Body of pancreas (tissue), 4 donors: Measurements from ENCODE around the gene UCP1. TPM values are rescaled to one million over a fixed set of nuclear protein-coding genes. Genes with fewer than 3 reads are reported as not detected.
A peak's percentile ranks its signal among the peaks of the same experiment; 100 is the strongest.

Experiments used
- ATAC-seq: fragments of 150-250 bp; one replicate; pipeline ENCODE4 v1.9.1; 2016
- DNase-seq, 4 donors: peaks; one replicate each; pipeline ENCODE4 v3.0.0-alpha.2; 2019
- H3K27ac ChIP-seq, 4 donors: fragments of 200-600 bp; sonication (generic); 1 replicate in 3 of 4; 2 replicates in 1 of 4; pipeline versions ENCODE4 v1.5.1 to v1.6.1; 2016 to 2019; ENCODE audit warnings: mild to moderate bottlenecking in 1 of 4, mixed read lengths in 1 of 4, moderate library complexity in 1 of 4
- H3K27me3 ChIP-seq, 2 donors: fragments of 200-600 bp; sonication (generic); one replicate each; pipeline ENCODE4 v1.6.0; 2016; ENCODE audit warnings: mild to moderate bottlenecking in 1 of 2
- H3K36me3 ChIP-seq, 2 donors: fragments of 200-600 bp; sonication (generic); replicated peaks in 1 of 2; 2 replicates each; pipeline ENCODE4 v1.5.1; 2016; ENCODE audit warnings: low read depth in 2 of 2; ENCODE audit not compliant: insufficient read depth in 1 of 2
- H3K4me1 ChIP-seq: fragments of 200-600 bp; sonication (generic); one replicate; pipeline ENCODE4 v1.6.0; 2016
- H3K4me3 ChIP-seq, 2 donors: fragments of 200-600 bp; sonication (generic); 1 replicate in 1 of 2; 2 replicates in 1 of 2; pipeline ENCODE4 v1.5.1; 2016 to 2019
- H3K9me3 ChIP-seq, 3 donors: fragments of 200-600 bp; sonication (generic); 1 replicate in 2 of 3; 2 replicates in 1 of 3; pipeline ENCODE4 v1.5.1; 2016
- CTCF ChIP-seq, 7 experiments: fragments of 450-650 bp in 4 of 7; fragments of 200-600 bp in 3 of 7; sonication (generic) in 3 of 7; IDR thresholded peaks; one replicate each; pipeline ENCODE4 v1.5.1; 2016 to 2019; ENCODE audit warnings: antibody characterized with exemption in 7 of 7
- POLR2A ChIP-seq, 3 donors: fragments of 450-650 bp; IDR thresholded peaks; one replicate each; pipeline ENCODE4 v1.6.1; 2016; ENCODE audit warnings: antibody characterized with exemption in 3 of 3, mild to moderate bottlenecking in 2 of 3
- WGBS, 2 donors: methylation state at CpG; one replicate each; pipeline ENCODE4 v1.1.5; 2017; 5-methylcytosine and 5-hydroxymethylcytosine counted together
- intact Hi-C: fragments of 100-400 bp; cut with DNase I; formaldehyde crosslinking; loops from one replicate; pipeline ENCODE4 v1.15.1; 2023
- total RNA-seq, 2 donors: library from RNA; depleted of rRNA; stranded (reverse); fragments of >200 nt; gene quantifications; one replicate each; pipeline ENCODE4 v1.1.0, GENCODE V29; 2016

The UCP1 gene
- total RNA-seq, 2 donors from 2014 or later, result not detected

DNA sequence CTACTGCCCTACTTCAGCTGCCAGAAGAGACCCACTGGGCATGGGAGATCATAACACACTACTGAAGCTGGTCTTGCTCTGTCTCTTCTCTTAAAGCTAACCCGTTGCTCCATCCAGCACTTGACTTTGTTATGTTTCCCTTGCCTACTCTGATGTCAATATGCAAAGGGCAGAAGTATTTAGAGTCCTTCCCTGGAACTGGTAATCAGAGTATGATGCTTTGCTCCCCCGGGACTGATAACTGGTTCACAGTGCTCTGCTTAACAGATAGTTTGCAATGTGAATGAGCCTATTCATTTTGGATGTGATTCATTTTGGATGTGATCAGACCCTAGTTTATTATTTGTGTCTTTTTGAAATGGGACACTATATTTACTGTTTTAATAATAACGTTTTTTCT lies 12.3 kb upstream of the UCP1 start:
- peaks cover 0 to 13% of the 10 kb centered on the region in 2 donors for H3K27me3 ChIP-seq
- intact Hi-C loops, result no loop called here
- no peaks in the 10 kb centered on the region for H3K9me3 ChIP-seq
- 61 to 71% methylated on average over 3 of the region's 3 CpGs for WGBS, 2 donors
- no peak for DNase-seq
- H3K4me3 ChIP-seq, result no peak overlapping the region
- ATAC-seq, result no peak
- no peak overlapping the region for H3K27ac ChIP-seq
- H3K36me3 ChIP-seq, result no peaks in the 10 kb centered on the region
- TF ChIP-seq CTCF (IDR thresholded peaks at IDR 0.05) (no peak), POLR2A (IDR thresholded peaks at IDR 0.05) (no peak)
- no peaks in the 10 kb centered on the region for H3K4me1 ChIP-seq

GRCh38 chr4:140579278-140579677 lies 10.5 kb upstream of the UCP1 start:
- Histone ChIP-seq H3K9me3 (no peaks in the 10 kb centered on the region), H3K27me3 (peaks cover 0 to 13% of the 10 kb centered on the region in 2 donors), H3K4me1 (no peaks in the 10 kb centered on the region), H3K27ac (no peak overlapping the region), H3K4me3 (no peak overlapping the region), H3K36me3 (no peaks in the 10 kb centered on the region)
- WGBS, 2 donors, result 6 to 12% methylated on average over 25 to 27 of the region's 27 CpGs
- intact Hi-C loops, result no loop called here
- TF ChIP-seq CTCF (IDR thresholded peaks at IDR 0.05) (no peak), POLR2A (IDR thresholded peaks at IDR 0.05) (no peak)
- ATAC-seq, result no peak
- DNase-seq, result peak in 1 of 4 donors; percentile 26

DNA sequence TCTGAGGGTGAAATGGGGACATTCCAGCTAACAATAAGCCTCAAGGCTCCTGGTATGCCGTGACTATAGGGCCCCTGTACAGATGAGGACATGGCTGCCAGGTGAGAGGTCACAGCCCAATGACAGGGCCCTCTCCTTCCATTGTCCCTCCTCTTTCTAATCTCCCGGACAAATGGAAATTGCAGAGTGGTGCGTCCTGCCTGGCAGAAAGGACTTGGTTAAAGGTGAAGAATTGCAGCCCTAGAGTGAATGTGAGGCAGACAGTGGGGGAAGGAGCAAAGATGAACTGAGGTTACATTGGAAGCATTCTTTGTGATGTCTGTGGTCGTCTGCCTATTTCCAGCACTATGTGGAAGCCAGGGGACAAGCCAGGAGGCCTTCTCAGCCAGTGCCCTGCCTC lies 6.7 kb upstream of the UCP1 start:
- WGBS, 2 donors, result 49 to 81% methylated on average over 4 of the region's 4 CpGs
- intact Hi-C loops, result no loop called here
- H3K27me3 ChIP-seq, result peaks cover 0 to 13% of the 10 kb centered on the region in 2 donors
- DNase-seq, result no peak
- H3K36me3 ChIP-seq, result no peaks in the 10 kb centered on the region
- no peak for TF ChIP-seq POLR2A (IDR thresholded peaks at IDR 0.05)
- no peak overlapping the region for H3K4me3 ChIP-seq
- H3K9me3 ChIP-seq, result peaks cover 0 to 6% (median 0%) of the 10 kb centered on the region in 3 donors
- H3K4me1 ChIP-seq, result no peaks in the 10 kb centered on the region
- no peak overlapping the region for H3K27ac ChIP-seq
- no peak for ATAC-seq

GRCh38 chr4:140571620-140572019 lies 2.9 kb upstream of the UCP1 start:
- 82 to 85% methylated on average over 2 of the region's 2 CpGs for WGBS, 2 donors
- peaks cover 0 to 11% of the 10 kb centered on the region in 2 donors for H3K27me3 ChIP-seq
- no peaks in the 10 kb centered on the region for H3K36me3 ChIP-seq
- TF ChIP-seq POLR2A (IDR thresholded peaks at IDR 0.05) (no peak), CTCF (IDR thresholded peaks at IDR 0.05) (no peak)
- DNase-seq (no peak), ATAC-seq (no peak)
- intact Hi-C loops, result no loop called here
- H3K4me3 ChIP-seq, result no peak overlapping the region
- peaks cover 20% of the 10 kb centered on the region for H3K4me1 ChIP-seq
- peaks cover 0 to 6% (median 0%) of the 10 kb centered on the region in 3 donors for H3K9me3 ChIP-seq
- H3K27ac ChIP-seq, result no peak overlapping the region

- TF ChIP-seq CTCF (IDR thresholded peaks at IDR 0.05) (no peak), POLR2A (IDR thresholded peaks at IDR 0.05) (no peak)
- no peak for ATAC-seq
- peaks cover 20% of the 10 kb centered on the region for H3K4me1 ChIP-seq
- H3K9me3 ChIP-seq, result peaks cover 0 to 6% (median 0%) of the 10 kb centered on the region in 3 donors
- DNase-seq, result no peak
- peak overlapping the region in 1 of 2 donors; percentile 66 for H3K4me3 ChIP-seq
- H3K27me3 ChIP-seq, result peaks cover 0 to 11% of the 10 kb centered on the region in 2 donors
- WGBS, 2 donors, result 41 to 53% methylated on average over 7 of the region's 7 CpGs
- intact Hi-C loops, result no loop called here
- no peak overlapping the region for H3K27ac ChIP-seq
- no peaks in the 10 kb centered on the region for H3K36me3 ChIP-seq
Measured at GRCh38 chr4:140569307-140569638, 512 bp upstream of the UCP1 start.
